ENCODE measurements around the gene CD9. TPM values are rescaled to one million over a fixed set of nuclear protein-coding genes. Genes with fewer than 3 reads are reported as not detected.

Gene CD9
- total and polyA plus RNA-seq, 2 donors (not counting 1 experiment from before 2014, with no cell fraction given), result 7.2 to 12.8 TPM

DNA sequence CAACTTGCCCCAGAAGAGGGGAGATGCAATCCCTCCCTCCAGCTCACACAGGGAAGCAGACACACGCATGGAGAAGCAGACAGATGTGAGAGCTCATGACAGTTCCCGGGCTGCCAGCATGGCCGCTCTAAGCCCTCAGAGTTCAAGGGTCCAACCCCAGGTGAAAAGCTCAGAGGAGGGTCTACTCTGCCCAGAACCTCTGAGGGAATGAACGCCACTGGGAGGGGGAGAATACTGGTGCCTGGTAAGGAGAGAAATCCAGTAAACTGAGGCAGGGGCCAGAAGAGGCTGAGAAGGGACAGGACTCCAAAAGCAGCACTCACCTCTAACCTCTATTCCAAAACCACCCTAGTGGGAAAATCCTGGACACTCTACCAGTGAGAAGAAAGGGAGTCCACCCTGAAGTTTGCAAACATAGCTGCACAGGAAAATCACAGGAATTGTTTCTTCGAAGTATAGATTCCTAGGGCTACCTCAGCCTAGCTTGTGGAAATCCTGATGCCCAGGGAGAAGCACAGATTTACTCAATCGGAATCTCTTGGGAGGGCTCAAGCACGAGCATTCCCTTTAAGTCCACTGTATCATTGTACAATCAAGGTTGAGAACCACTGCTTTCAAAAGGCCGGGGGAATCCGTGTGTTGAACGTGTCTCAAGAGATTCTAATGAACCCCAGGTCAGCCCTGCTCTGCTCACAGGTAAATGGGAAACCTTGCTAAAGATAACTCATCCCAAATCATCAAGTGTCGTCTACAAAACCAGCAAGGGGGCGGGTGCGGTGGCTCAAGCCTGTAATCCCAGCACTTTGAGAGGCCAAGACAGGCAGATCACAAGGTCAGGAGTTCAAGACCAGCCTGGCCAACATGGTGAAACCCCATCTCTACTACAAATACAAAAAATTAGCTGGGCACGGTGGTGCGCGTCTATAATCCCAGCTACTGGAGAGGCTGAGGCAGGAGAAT is 76.0 kb downstream of the CD9 start:
- 84% methylated on average over 13 of the region's 16 CpGs for WGBS (ENCODE audit: insufficient coverage)
- H3K79me2 ChIP-seq (ENCODE audit: control insufficient read depth, insufficient read depth, low read length), result no peaks in the 10 kb centered on the region
- TF ChIP-seq EZH2 (IDR thresholded peaks at IDR 0.05; ENCODE audit: borderline replicate concordance, insufficient read depth, low read depth, low read length, poor library complexity, severe bottlenecking), result no peak
- TF ChIP-seq, protein P1, sequence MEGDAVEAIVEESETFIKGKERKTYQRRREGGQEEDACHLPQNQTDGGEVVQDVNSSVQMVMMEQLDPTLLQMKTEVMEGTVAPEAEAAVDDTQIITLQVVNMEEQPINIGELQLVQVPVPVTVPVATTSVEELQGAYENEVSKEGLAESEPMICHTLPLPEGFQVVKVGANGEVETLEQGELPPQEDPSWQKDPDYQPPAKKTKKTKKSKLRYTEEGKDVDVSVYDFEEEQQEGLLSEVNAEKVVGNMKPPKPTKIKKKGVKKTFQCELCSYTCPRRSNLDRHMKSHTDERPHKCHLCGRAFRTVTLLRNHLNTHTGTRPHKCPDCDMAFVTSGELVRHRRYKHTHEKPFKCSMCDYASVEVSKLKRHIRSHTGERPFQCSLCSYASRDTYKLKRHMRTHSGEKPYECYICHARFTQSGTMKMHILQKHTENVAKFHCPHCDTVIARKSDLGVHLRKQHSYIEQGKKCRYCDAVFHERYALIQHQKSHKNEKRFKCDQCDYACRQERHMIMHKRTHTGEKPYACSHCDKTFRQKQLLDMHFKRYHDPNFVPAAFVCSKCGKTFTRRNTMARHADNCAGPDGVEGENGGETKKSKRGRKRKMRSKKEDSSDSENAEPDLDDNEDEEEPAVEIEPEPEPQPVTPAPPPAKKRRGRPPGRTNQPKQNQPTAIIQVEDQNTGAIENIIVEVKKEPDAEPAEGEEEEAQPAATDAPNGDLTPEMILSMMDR (IDR thresholded peaks at IDR 0.05), result no peak
- ATAC-seq (ENCODE audit: low read depth) (no peak), DNase-seq (no peak)
- H3K4me1 ChIP-seq (ENCODE audit: control insufficient read depth in 2 of 2, insufficient read depth in 2 of 2, low read length in 2 of 2), result peaks cover 10 to 11% of the 10 kb centered on the region in 2 donors
- H3K9ac ChIP-seq (ENCODE audit: low read length), result no peak overlapping the region
- H3K4me2 ChIP-seq (replicated peaks; ENCODE audit: low read depth, low read length, poor library complexity, severe bottlenecking), result no peak overlapping the region
- Mint-ChIP-seq H3K27ac (no peak overlapping the region), H3K4me3 (peak overlapping the region; percentile 24), H3K9me3 (ENCODE audit: insufficient read depth) (no peaks in the 10 kb centered on the region), H3K27me3 (peaks cover 64% of the 10 kb centered on the region), H3K4me1 (peaks cover 6% of the 10 kb centered on the region)
- intact Hi-C loops (cut with micrococcal nuclease), result no loop called here
- ChIA-PET CTCF (interaction anchor here (1.1 to 8.2 kb wide), 5 partner anchors 8 to 190 kb away, joined by 3 to 127 read pairs (median 5); partner anchors contain the start of gene CD9), POLR2A (no interaction called here)
- H3K9me3 ChIP-seq (ENCODE audit: control extremely low read depth in 1 of 3, control insufficient read depth in 2 of 3, insufficient read depth in 1 of 3, low read length in 2 of 3), result peaks cover 0 to 3% (median 0%) of the 10 kb centered on the region in 3 donors
- H4K20me1 ChIP-seq (ENCODE audit: control insufficient read depth, insufficient read depth, low read length, poor library complexity, severe bottlenecking), result no peaks in the 10 kb centered on the region
- H3K4me3 ChIP-seq (ENCODE audit: control extremely low read depth in 1 of 5, extremely low read depth in 1 of 5, insufficient read depth in 1 of 5, low read depth in 2 of 5, low read length in 4 of 5), result no peak overlapping the region
- no peak overlapping the region for H3K27ac ChIP-seq (ENCODE audit: low read length in 2 of 2)
- H3K27me3 ChIP-seq (replicated peaks in 1 of 4; ENCODE audit: control extremely low read depth in 1 of 4, control insufficient read depth in 3 of 4, insufficient read depth in 4 of 4, low read length in 3 of 4), result peaks cover 0 to 40% (median 21%) of the 10 kb centered on the region in 4 experiments
- H2AFZ ChIP-seq (ENCODE audit: insufficient read depth, low read depth, low read length, poor library complexity, severe bottlenecking), result no peak overlapping the region
- no peaks in the 10 kb centered on the region for H3K36me3 ChIP-seq (replicated peaks in 1 of 2; ENCODE audit: control extremely low read depth in 1 of 2, control insufficient read depth in 1 of 2, extremely low read depth in 1 of 2, insufficient read depth in 2 of 2, low read length in 1 of 2)

All from B cell (primary cell).